ENCODE measurements around the gene PSMD13.

The PSMD13 gene

DNA sequence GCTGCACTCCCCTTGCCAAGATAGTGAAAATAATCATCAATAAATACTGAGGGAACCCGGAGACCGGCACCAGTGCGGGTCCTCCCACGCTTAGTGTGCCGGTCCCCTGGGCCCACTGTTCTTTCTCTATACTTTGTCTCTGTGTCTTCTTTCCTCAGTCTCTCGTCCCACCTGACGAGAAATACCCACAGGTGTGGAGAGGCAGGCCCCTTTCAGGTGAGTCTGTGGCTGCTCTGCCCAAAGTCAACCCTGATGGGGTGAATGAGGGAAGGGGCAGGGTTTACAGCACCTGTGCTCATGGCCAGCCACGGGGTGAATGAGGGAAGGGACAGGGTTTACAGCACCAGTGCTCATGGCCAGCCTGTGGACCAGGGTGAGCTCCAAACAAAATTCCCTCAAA is 34.3 kb upstream of the PSMD13 start:
- no peak for DNase-seq (ENCODE audit: low read depth)
- H3K4me3 ChIP-seq (ENCODE audit: low read depth, low read length) = no peak overlapping the region
- TF ChIP-seq, protein P1, sequence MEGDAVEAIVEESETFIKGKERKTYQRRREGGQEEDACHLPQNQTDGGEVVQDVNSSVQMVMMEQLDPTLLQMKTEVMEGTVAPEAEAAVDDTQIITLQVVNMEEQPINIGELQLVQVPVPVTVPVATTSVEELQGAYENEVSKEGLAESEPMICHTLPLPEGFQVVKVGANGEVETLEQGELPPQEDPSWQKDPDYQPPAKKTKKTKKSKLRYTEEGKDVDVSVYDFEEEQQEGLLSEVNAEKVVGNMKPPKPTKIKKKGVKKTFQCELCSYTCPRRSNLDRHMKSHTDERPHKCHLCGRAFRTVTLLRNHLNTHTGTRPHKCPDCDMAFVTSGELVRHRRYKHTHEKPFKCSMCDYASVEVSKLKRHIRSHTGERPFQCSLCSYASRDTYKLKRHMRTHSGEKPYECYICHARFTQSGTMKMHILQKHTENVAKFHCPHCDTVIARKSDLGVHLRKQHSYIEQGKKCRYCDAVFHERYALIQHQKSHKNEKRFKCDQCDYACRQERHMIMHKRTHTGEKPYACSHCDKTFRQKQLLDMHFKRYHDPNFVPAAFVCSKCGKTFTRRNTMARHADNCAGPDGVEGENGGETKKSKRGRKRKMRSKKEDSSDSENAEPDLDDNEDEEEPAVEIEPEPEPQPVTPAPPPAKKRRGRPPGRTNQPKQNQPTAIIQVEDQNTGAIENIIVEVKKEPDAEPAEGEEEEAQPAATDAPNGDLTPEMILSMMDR (IDR thresholded peaks at IDR 0.05; ENCODE audit: control insufficient read depth, extremely low read depth, insufficient read depth) = no peak

DNA sequence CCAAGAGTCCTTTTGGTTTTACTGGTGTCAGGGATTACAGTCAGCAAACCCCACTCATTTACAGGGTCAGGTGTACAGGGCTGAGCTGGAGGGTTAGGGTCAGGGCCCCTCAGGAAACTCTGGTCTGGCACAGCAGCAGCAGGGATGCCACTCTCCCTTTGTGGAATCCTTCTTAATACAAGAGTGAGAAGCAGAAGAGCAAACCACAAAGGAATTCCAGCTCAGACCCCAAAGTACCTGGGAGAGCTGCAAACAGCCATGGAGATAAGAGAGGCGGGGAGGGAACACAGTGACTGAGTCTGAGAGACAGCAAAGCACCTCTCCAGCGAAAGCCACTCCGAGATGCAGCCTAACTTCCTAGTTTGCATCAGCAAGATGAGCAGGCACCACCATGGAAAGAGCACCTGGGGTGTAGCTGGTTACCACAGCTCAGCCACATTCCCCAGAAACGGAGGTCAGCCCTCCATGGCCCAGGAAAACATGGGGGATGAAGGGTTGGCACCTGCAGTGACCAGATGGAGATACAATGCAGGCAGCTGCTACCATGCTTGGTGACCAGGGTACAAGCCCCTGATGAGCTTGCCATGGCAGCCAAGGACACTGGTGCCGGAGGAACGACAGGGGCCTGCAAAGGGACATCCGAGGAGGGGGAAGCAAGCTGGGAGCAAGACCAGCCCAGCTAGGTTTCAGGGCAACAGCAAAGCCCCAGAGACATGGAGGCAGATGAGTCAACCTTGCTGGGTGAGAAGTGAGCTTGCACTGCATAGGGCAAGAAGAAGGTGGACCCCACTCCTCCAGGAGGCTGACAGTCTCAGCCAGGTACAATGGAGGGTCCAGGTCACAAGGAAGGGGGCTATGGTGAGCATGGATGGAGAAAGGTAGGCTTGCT is 33.5 kb upstream of the PSMD13 start:
- TF ChIP-seq, protein P1 (IDR thresholded peaks at IDR 0.05; ENCODE audit: control insufficient read depth, extremely low read depth, insufficient read depth) = no peak
- no peak overlapping the region for H3K4me3 ChIP-seq (ENCODE audit: low read depth, low read length)
- no peak for DNase-seq (ENCODE audit: low read depth)

DNA sequence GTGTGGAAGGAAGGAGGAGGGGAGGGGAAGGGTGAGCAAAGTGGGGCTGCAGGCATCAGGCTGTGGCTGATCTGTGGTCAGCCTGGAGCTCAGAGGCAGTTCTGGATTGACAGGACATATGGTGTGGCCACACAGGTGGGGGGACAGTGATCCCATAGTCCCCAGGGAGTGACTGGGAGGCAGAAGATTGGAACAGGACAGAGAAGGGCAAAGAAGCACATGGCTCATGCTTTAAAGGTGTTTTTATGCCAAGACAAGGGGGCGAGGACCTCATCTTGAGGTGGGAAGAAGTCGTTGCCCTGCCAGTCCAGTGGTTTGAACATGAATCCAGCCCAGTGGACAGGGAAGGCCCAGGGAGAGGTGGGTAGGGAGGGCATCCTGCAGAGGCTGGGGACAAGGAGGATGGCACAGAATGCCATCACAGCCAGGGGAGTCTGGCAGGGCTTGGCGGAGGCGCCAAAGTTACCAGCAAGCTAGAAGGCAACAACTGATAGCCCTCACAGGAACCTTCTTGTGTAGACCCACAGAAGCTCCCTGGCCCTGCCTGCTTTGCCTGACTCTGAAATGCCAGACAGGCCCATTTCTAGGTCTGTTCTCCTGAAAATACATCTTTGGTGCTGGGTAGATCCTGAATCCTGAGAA is 32.7 kb upstream of the PSMD13 start:
- no peak overlapping the region for H3K4me3 ChIP-seq (ENCODE audit: low read depth, low read length)
- TF ChIP-seq, protein P1 (IDR thresholded peaks at IDR 0.05; ENCODE audit: control insufficient read depth, extremely low read depth, insufficient read depth) = no peak
- DNase-seq (ENCODE audit: low read depth) = no peak

DNA sequence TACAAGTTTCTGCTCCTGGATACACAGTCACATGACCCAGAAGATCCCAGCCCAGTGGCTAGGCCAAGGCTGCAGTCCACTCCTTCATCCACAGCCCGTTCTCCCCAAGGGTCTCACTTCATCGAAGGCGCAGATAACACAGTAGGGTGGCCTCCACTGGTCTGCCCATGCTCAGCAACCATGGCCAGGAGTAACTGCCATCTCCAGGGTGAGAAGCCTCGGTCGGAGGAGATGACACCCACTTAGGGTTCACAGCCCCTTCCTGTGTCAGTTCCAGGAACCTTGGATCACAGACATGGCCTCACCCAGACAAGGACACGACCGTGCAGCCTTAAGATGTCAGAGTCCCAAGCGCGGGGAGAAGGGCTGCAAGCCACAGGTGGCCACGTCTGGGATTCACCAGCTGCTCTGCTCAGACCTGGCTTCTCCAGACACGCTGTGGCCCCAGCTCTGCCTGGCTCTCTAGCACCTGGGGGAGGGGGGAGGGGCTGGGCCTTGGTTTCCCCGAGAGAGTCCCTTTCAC is 32.1 kb upstream of the PSMD13 start:
- DNase-seq (ENCODE audit: low read depth) = no peak
- H3K4me3 ChIP-seq (ENCODE audit: low read depth, low read length) = no peak overlapping the region
- TF ChIP-seq, protein P1 (IDR thresholded peaks at IDR 0.05; ENCODE audit: control insufficient read depth, extremely low read depth, insufficient read depth) = no peak

DNA sequence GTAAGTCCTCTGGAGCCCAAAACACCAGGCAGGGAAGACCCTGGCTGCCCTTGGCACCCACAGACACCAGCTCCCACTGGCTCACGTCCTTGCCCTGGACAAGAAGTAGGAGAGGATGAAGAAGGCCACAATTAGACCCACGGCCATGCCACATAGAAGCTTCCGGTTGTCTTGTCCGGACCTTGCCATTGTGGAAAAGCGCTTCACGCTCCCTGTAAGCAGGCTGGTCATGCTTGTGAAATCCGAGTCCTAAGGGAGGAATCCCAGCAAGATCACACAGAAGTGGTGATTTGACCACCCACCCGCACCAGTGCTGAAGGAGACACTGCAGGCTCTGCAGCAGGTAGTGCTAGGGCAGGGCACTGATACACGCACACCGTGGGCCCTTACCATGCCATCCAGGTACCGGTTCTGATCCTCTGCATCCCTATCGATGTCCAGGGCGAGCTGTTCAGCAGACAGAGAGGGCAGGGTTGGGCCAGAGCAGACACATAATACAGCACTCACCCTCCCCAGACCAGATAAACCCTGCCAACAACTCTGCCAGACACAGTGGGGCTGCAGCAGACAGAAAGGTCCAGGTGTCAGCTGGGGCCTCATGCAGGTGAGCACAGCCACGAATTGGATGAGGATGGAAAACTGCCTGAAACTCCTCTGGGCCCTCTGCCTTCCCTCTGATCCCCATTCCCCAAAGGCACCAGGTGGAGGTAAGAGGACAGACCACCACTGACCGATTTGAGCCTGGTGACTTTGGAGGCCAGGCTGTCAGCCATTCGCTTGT is 31.4 kb upstream of the PSMD13 start:
- DNase-seq (ENCODE audit: low read depth) = no peak
- TF ChIP-seq, protein P1 (IDR thresholded peaks at IDR 0.05; ENCODE audit: control insufficient read depth, extremely low read depth, insufficient read depth) = no peak
- H3K4me3 ChIP-seq (ENCODE audit: low read depth, low read length) = peak overlapping the region; percentile 88

DNA sequence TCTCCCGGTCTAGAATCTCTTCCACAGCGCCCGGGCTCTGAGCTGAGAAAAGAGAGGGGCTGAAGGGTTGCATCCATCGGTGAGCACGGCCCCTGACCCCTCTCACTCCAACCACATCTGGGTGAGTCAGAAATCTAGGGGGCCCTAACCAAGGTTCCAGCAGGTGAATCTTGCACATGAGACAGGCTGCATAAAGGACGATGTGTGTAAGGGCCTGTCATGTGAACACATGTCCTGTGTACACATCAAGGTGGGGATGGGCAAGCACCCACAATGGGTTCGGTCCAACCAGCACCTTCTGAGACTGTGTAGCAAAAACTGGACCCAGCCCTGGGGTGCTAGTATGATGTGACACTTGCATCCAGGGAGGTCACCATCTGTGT is 30.8 kb upstream of the PSMD13 start:
- DNase-seq (ENCODE audit: low read depth) = no peak
- peak overlapping the region; percentile 88 for H3K4me3 ChIP-seq (ENCODE audit: low read depth, low read length)
- TF ChIP-seq, protein P1 (IDR thresholded peaks at IDR 0.05; ENCODE audit: control insufficient read depth, extremely low read depth, insufficient read depth) = no peak

Data from LNCaP clone FGC (cell line).